ENCODE data around the gene CAMTA1. TPM values are rescaled to one million over a fixed set of nuclear protein-coding genes. Genes with fewer than 3 reads are reported as not detected.

The CAMTA1 gene
- polyA plus RNA-seq, 1 of the 3 experiments (the other 2 are of a cell fraction): 63.1 TPM

DNA sequence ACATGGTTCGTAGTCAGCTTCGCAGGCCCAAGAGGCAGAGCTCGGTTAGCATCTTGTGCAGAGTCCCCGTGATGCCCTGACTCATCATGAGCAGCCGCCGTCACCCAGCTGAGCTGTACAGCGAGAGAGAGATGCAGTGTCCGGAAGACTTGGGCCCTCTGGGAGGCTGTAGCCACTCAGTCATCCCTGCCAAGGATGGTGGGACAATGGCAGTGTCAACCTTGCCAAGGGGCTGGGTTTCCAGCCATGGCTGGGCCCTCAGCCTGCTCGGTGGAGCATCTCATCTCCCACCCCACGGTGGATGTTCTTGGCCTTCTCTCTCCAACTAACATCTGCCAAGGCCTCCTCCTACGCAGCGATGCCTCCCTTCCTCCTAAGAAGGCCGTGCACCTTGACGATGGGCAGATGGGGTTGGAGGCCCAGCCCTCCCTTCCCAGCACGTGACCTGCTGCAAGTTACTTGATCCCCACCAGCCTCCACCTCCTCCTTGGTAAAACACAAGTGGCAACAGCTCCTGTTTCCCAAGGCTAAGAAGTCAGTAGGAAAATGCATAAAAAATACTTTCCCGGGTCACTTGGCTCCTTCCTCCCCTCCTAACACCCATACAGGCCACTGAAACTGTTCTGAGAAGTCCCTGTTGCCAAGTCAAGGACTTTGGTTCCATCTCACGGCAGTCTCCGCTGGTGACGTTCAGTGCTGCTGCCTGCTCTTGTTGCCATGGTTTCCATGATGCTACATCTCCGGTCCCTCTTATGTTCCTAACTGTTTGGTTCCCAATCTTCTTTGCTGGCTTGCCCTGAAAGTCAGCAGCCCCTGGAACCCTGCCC is 601.2 kb downstream of the CAMTA1 start:
- no peak for DNase-seq
- Histone ChIP-seq H3K9me2 (no peaks in the 10 kb centered on the region), H3F3A (replicated peaks; ENCODE audit: insufficient read depth) (no peaks in the 10 kb centered on the region), H3K4me1 (ENCODE audit: control insufficient read depth in 1 of 2, insufficient read depth in 2 of 2, low read depth in 1 of 2, low read length in 1 of 2) (peaks cover 0 to 38% of the 10 kb centered on the region in 2 experiments; a peak in 1 of 4 replicates), H4K20me1 (ENCODE audit: insufficient read depth) (no peaks in the 10 kb centered on the region), H3K27ac (ENCODE audit: low read depth in 2 of 2, low read length in 1 of 2) (no peak overlapping the region), H3K9ac (no peak overlapping the region), H3K79me2 (ENCODE audit: insufficient read depth) (no peaks in the 10 kb centered on the region), H2AFZ (ENCODE audit: low read depth) (no peak overlapping the region), H3K27me3 (ENCODE audit: insufficient read depth) (no peaks in the 10 kb centered on the region), H3K4me2 (no peak overlapping the region), H3K36me3 (replicated peaks in 1 of 2; ENCODE audit: control insufficient read depth in 1 of 2, insufficient read depth in 2 of 2, low read length in 1 of 2) (no peaks in the 10 kb centered on the region), H3K9me3 (no peaks in the 10 kb centered on the region), H3K4me3 (ENCODE audit: low read depth in 2 of 2, low read length in 1 of 2) (no peak overlapping the region)
- 95% methylated on average over 17 of the region's 20 CpGs for WGBS (ENCODE audit: low lambda C conversion rate)
- POLR2A ChIA-PET: no interaction called here
- CTCF ChIA-PET: no interaction called here
- TF ChIP-seq RCOR1 (IDR thresholded peaks at IDR 0.05; ENCODE audit: low read length) (no peak), RAD21 (IDR thresholded peaks at IDR 0.05; ENCODE audit: low read length) (no peak), MXI1 (IDR thresholded peaks at IDR 0.05; ENCODE audit: low read depth, low read length) (no peak), SIN3A (IDR thresholded peaks at IDR 0.05; ENCODE audit: borderline replicate concordance, low read depth, low read length) (no peak), POLR2AphosphoS5 (IDR thresholded peaks at IDR 0.05; ENCODE audit: low read depth, low read length) (no peak), TCF12 (IDR thresholded peaks at IDR 0.05) (no peak), FOSL2 (IDR thresholded peaks at IDR 0.05; ENCODE audit: borderline replicate concordance, low read depth) (no peak)
- TF ChIP-seq, protein P1, sequence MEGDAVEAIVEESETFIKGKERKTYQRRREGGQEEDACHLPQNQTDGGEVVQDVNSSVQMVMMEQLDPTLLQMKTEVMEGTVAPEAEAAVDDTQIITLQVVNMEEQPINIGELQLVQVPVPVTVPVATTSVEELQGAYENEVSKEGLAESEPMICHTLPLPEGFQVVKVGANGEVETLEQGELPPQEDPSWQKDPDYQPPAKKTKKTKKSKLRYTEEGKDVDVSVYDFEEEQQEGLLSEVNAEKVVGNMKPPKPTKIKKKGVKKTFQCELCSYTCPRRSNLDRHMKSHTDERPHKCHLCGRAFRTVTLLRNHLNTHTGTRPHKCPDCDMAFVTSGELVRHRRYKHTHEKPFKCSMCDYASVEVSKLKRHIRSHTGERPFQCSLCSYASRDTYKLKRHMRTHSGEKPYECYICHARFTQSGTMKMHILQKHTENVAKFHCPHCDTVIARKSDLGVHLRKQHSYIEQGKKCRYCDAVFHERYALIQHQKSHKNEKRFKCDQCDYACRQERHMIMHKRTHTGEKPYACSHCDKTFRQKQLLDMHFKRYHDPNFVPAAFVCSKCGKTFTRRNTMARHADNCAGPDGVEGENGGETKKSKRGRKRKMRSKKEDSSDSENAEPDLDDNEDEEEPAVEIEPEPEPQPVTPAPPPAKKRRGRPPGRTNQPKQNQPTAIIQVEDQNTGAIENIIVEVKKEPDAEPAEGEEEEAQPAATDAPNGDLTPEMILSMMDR (IDR thresholded peaks at IDR 0.05): no peak
- TF ChIP-seq, protein P2, sequence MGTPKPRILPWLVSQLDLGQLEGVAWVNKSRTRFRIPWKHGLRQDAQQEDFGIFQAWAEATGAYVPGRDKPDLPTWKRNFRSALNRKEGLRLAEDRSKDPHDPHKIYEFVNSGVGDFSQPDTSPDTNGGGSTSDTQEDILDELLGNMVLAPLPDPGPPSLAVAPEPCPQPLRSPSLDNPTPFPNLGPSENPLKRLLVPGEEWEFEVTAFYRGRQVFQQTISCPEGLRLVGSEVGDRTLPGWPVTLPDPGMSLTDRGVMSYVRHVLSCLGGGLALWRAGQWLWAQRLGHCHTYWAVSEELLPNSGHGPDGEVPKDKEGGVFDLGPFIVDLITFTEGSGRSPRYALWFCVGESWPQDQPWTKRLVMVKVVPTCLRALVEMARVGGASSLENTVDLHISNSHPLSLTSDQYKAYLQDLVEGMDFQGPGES (IDR thresholded peaks at IDR 0.05; ENCODE audit: low read depth, low read length): no peak

DNA sequence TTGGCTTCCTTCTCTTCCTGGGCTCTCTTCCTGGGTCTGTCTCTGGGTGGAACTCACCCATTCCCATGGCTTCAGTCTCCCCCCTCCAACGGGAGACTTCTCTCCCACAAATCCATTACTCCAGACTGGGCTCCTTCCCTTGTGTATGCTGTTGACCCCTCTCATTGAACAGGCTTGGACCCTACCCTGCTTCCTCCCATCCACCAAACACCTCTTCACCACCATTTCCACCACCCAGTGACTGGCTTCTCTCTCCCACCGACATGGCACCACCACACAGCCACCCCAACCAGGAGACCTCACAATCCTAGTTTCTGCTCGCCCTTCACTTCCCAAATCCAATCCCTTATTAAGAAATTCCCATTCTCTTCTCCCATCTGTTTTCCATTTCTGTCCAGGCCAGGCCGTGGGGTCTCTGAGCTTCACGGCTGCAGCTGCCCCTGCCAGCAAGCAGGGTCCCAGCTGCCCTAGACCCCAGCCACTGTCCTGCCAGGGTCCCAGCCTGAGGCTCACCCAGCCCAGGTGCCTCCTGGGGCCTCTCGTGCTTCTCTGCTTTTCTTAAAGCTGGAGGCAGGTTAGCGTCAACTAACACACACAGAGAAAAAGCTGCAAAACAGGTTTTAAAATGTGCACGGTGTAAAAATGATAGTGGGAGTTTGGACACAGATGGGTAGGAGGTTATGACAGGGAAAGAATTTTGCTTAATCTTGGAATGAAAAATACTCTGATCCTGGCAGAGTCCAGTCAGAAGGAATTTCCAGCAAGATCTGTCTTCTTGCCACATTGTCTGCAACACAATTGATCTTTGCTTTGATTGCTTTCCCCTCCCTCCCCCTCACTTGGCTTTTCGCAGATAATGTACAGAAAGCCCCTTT is 602.0 kb downstream of the CAMTA1 start:
- Histone ChIP-seq H3K36me3 (replicated peaks in 1 of 2; ENCODE audit: control insufficient read depth in 1 of 2, insufficient read depth in 2 of 2, low read length in 1 of 2) (no peaks in the 10 kb centered on the region), H4K20me1 (ENCODE audit: insufficient read depth) (no peaks in the 10 kb centered on the region), H3K9me3 (no peaks in the 10 kb centered on the region), H3K79me2 (ENCODE audit: insufficient read depth) (no peaks in the 10 kb centered on the region), H3K9me2 (no peaks in the 10 kb centered on the region), H3K4me3 (ENCODE audit: low read depth in 2 of 2, low read length in 1 of 2) (no peak overlapping the region), H3K4me2 (no peak overlapping the region), H3K4me1 (ENCODE audit: control insufficient read depth in 1 of 2, insufficient read depth in 2 of 2, low read depth in 1 of 2, low read length in 1 of 2) (peaks cover 0 to 38% of the 10 kb centered on the region in 2 experiments; a peak in 1 of 4 replicates), H3F3A (replicated peaks; ENCODE audit: insufficient read depth) (no peaks in the 10 kb centered on the region), H2AFZ (ENCODE audit: low read depth) (no peak overlapping the region), H3K27me3 (ENCODE audit: insufficient read depth) (no peaks in the 10 kb centered on the region), H3K9ac (no peak overlapping the region), H3K27ac (ENCODE audit: low read depth in 2 of 2, low read length in 1 of 2) (no peak overlapping the region; a peak in 1 of 4 replicates)
- CTCF ChIA-PET: interaction anchor here (1.5 to 3.3 kb wide), 2 partner anchors 260 to 345 kb away, joined by 4 to 9 read pairs; no protein-coding TSS in a partner anchor
- WGBS (ENCODE audit: low lambda C conversion rate): 79% methylated on average over 9 of the region's 9 CpGs
- POLR2A ChIA-PET: no interaction called here
- peak; percentile 51 for DNase-seq
- TF ChIP-seq NFIC (IDR thresholded peaks at IDR 0.05; ENCODE audit: borderline replicate concordance): no peak
- TF ChIP-seq, protein P1 (IDR thresholded peaks at IDR 0.05): no peak
- no peak for TF ChIP-seq GABPA (IDR thresholded peaks at IDR 0.05; ENCODE audit: low read depth)
- TF ChIP-seq FOXJ3 (CRISPR knock-in tag; IDR thresholded peaks at IDR 0.05): no peak
- no peak for TF ChIP-seq NRF1 (IDR thresholded peaks at IDR 0.05; ENCODE audit: low read depth, low read length)
- TF ChIP-seq, protein P3, sequence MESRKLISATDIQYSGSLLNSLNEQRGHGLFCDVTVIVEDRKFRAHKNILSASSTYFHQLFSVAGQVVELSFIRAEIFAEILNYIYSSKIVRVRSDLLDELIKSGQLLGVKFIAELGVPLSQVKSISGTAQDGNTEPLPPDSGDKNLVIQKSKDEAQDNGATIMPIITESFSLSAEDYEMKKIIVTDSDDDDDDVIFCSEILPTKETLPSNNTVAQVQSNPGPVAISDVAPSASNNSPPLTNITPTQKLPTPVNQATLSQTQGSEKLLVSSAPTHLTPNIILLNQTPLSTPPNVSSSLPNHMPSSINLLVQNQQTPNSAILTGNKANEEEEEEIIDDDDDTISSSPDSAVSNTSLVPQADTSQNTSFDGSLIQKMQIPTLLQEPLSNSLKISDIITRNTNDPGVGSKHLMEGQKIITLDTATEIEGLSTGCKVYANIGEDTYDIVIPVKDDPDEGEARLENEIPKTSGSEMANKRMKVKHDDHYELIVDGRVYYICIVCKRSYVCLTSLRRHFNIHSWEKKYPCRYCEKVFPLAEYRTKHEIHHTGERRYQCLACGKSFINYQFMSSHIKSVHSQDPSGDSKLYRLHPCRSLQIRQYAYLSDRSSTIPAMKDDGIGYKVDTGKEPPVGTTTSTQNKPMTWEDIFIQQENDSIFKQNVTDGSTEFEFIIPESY (IDR thresholded peaks at IDR 0.05; ENCODE audit: borderline replicate concordance, low read depth): no peak
- TF ChIP-seq EZH2phosphoT487 (IDR thresholded peaks at IDR 0.05; ENCODE audit: borderline replicate concordance, low read depth): no peak
- TF ChIP-seq RXRA (IDR thresholded peaks at IDR 0.05; ENCODE audit: borderline replicate concordance, low read depth): no peak
